ENCODE measurements around the gene KLK3.

DNA sequence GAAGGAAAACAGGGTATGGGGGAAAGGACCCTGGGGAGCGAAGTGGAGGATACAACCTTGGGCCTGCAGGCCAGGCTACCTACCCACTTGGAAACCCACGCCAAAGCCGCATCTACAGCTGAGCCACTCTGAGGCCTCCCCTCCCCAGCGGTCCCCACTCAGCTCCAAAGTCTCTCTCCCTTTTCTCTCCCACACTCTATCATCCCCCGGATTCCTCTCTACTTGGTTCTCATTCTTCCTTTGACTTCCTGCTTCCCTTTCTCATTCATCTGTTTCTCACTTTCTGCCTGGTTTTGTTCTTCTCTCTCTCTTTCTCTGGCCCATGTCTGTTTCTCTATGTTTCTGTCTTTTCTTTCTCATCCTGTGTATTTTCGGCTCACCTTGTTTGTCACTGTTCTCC, 2.7 kb downstream of the KLK3 start:
- TF ChIP-seq, protein P1, sequence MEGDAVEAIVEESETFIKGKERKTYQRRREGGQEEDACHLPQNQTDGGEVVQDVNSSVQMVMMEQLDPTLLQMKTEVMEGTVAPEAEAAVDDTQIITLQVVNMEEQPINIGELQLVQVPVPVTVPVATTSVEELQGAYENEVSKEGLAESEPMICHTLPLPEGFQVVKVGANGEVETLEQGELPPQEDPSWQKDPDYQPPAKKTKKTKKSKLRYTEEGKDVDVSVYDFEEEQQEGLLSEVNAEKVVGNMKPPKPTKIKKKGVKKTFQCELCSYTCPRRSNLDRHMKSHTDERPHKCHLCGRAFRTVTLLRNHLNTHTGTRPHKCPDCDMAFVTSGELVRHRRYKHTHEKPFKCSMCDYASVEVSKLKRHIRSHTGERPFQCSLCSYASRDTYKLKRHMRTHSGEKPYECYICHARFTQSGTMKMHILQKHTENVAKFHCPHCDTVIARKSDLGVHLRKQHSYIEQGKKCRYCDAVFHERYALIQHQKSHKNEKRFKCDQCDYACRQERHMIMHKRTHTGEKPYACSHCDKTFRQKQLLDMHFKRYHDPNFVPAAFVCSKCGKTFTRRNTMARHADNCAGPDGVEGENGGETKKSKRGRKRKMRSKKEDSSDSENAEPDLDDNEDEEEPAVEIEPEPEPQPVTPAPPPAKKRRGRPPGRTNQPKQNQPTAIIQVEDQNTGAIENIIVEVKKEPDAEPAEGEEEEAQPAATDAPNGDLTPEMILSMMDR (IDR thresholded peaks at IDR 0.05) = no peak
- TF ChIP-seq PHF8 (IDR thresholded peaks at IDR 0.05; ENCODE audit: borderline replicate concordance, low read depth) (no peak), RAD21 (conservative IDR thresholded peaks at IDR 0.05 in 1 of 2, IDR thresholded peaks at IDR 0.05 in 1 of 2) (no peak), POLR2A (IDR thresholded peaks at IDR 0.05; ENCODE audit: low read length) (no peak), EP300 (IDR thresholded peaks at IDR 0.05) (no peak), KDM1A (IDR thresholded peaks at IDR 0.05; ENCODE audit: low read depth) (no peak), RCOR1 (IDR thresholded peaks at IDR 0.05; ENCODE audit: low read depth, low read length) (no peak), NPAS2 (CRISPR knock-in tag; IDR thresholded peaks at IDR 0.05; ENCODE audit: borderline replicate concordance) (no peak)
- TF ChIP-seq, protein P2, sequence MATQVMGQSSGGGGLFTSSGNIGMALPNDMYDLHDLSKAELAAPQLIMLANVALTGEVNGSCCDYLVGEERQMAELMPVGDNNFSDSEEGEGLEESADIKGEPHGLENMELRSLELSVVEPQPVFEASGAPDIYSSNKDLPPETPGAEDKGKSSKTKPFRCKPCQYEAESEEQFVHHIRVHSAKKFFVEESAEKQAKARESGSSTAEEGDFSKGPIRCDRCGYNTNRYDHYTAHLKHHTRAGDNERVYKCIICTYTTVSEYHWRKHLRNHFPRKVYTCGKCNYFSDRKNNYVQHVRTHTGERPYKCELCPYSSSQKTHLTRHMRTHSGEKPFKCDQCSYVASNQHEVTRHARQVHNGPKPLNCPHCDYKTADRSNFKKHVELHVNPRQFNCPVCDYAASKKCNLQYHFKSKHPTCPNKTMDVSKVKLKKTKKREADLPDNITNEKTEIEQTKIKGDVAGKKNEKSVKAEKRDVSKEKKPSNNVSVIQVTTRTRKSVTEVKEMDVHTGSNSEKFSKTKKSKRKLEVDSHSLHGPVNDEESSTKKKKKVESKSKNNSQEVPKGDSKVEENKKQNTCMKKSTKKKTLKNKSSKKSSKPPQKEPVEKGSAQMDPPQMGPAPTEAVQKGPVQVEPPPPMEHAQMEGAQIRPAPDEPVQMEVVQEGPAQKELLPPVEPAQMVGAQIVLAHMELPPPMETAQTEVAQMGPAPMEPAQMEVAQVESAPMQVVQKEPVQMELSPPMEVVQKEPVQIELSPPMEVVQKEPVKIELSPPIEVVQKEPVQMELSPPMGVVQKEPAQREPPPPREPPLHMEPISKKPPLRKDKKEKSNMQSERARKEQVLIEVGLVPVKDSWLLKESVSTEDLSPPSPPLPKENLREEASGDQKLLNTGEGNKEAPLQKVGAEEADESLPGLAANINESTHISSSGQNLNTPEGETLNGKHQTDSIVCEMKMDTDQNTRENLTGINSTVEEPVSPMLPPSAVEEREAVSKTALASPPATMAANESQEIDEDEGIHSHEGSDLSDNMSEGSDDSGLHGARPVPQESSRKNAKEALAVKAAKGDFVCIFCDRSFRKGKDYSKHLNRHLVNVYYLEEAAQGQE (IDR thresholded peaks at IDR 0.05) = no peak

All from A549 (cell line).